WTC11 (cell line): ENCODE data around the gene TUBA4B. TPM values are rescaled to one million over a fixed set of nuclear protein-coding genes. Genes with fewer than 3 reads are reported as not detected.

Experiments used
- ATAC-seq: fragments of 200-7000 bp; cut with Tn5 transposase; 2 replicates; pipeline ENCODE4 v1.10.0; 2021; ENCODE audit warnings: mild to moderate bottlenecking, moderate library complexity
- CTCF ChIA-PET: fragments of 300-600 bp; sonication (Branson Sonifier 250); formaldehyde crosslinking; loops from one replicate; lab custom pipeline; 2021; ENCODE audit warnings: antibody characterized with exemption; lab: Charles Lee
- POLR2A ChIA-PET: fragments of 350-600 bp; sonication (Branson Sonifier 250); formaldehyde crosslinking; loops from one replicate; lab custom pipeline; 2021; ENCODE audit warnings: antibody characterized with exemption; lab: Charles Lee
- DNase-seq: peaks from one replicate; pipeline ENCODE4 v3.0.0; 2021; ENCODE audit warnings: low spot score
- H3K27ac Mint-ChIP-seq: 2 replicates; pipeline ENCODE4 v1.8.0; 2021; ENCODE audit warnings: mixed read lengths
- H3K27me3 Mint-ChIP-seq: 2 replicates; pipeline ENCODE4 v1.8.0; 2021; ENCODE audit warnings: low read depth, mild to moderate bottlenecking, moderate library complexity, mixed read lengths
- H3K36me3 Mint-ChIP-seq: 2 replicates; pipeline ENCODE4 v1.8.0; 2021; ENCODE audit warnings: mixed read lengths
- H3K4me1 Mint-ChIP-seq: 2 replicates; pipeline ENCODE4 v1.8.0; 2022; ENCODE audit warnings: mixed read lengths
- H3K4me3 Mint-ChIP-seq: 2 replicates; pipeline ENCODE4 v1.8.0; 2021; ENCODE audit warnings: mild to moderate bottlenecking, moderate library complexity, mixed read lengths
- H3K9me3 Mint-ChIP-seq: 2 replicates; pipeline ENCODE4 v1.8.0; 2021; ENCODE audit warnings: mixed read lengths
- ARID4B ChIP-seq: sonication (generic); formaldehyde crosslinking; IDR thresholded peaks from 2 replicates; pipeline ENCODE4 v1.8.0; 2023; ENCODE audit warnings: missing genetic modification reagents, mild to moderate bottlenecking, borderline replicate concordance
- ATF1 ChIP-seq: sonication (generic); formaldehyde crosslinking; IDR thresholded peaks from 2 replicates; pipeline ENCODE4 v1.8.1; 2023; ENCODE audit warnings: mild to moderate bottlenecking, moderate library complexity, missing genetic modification reagents
- ATF6 ChIP-seq: sonication (generic); formaldehyde crosslinking; IDR thresholded peaks from 2 replicates; pipeline ENCODE4 v1.8.1; 2023; ENCODE audit warnings: mild to moderate bottlenecking, missing genetic modification reagents
- CTCF ChIP-seq: fragments of 200-600 bp; IDR thresholded peaks from 2 replicates; pipeline ENCODE4 v1.8.0; 2022; ENCODE audit warnings: antibody characterized with exemption
- E2F4 ChIP-seq: sonication (generic); formaldehyde crosslinking; IDR thresholded peaks from 2 replicates; pipeline ENCODE4 v1.8.1; 2022; ENCODE audit warnings: low read depth, mild to moderate bottlenecking, moderate library complexity, missing genetic modification reagents, borderline replicate concordance
- GABPB1 ChIP-seq: sonication (generic); formaldehyde crosslinking; IDR thresholded peaks from 2 replicates; pipeline ENCODE4 v1.8.1; 2023; ENCODE audit warnings: mild to moderate bottlenecking, missing genetic modification reagents
- JUN ChIP-seq: sonication (generic); formaldehyde crosslinking; IDR thresholded peaks from 2 replicates; pipeline ENCODE4 v1.8.0; 2023; ENCODE audit warnings: mild to moderate bottlenecking, missing genetic modification reagents
- NFE2L1 ChIP-seq: sonication (generic); formaldehyde crosslinking; IDR thresholded peaks from 2 replicates; pipeline ENCODE4 v1.8.1; 2023; ENCODE audit warnings: missing genetic modification reagents
- PRRX2 ChIP-seq: fragments of 250-450 bp; sonication (Bioruptor Pico); IDR thresholded peaks from 2 replicates; pipeline ENCODE4 v1.8.0; 2021; ENCODE audit warnings: mild to moderate bottlenecking
- STAT6 ChIP-seq: sonication (generic); formaldehyde crosslinking; conservative IDR thresholded peaks from 2 replicates; pipeline ENCODE4 v1.8.1; 2023; ENCODE audit warnings: mild to moderate bottlenecking, low read depth, missing genetic modification reagents, moderate library complexity
- TEAD1 ChIP-seq: sonication (generic); formaldehyde crosslinking; IDR thresholded peaks from 2 replicates; pipeline ENCODE4 v1.8.0; 2022; ENCODE audit warnings: mild to moderate bottlenecking, missing genetic modification reagents
- USF2 ChIP-seq: sonication (generic); formaldehyde crosslinking; IDR thresholded peaks from 2 replicates; pipeline ENCODE4 v1.8.1; 2023; ENCODE audit warnings: mild to moderate bottlenecking, missing genetic modification reagents, moderate library complexity
- ZNF317 ChIP-seq: sonication (generic); formaldehyde crosslinking; IDR thresholded peaks from 2 replicates; pipeline ENCODE4 v1.8.1; 2023; ENCODE audit warnings: low read depth, mild to moderate bottlenecking, moderate library complexity, missing genetic modification reagents, borderline replicate concordance
- ZNF396 ChIP-seq: fragments of 250-450 bp; sonication (Bioruptor Pico); IDR thresholded peaks from 2 replicates; pipeline ENCODE4 v1.8.0; 2021; ENCODE audit warnings: mild to moderate bottlenecking, moderate library complexity, borderline replicate concordance
- ZNF416 ChIP-seq: fragments of 250-450 bp; sonication (Bioruptor Pico); IDR thresholded peaks from 2 replicates; pipeline ENCODE4 v1.9.0; 2021; ENCODE audit warnings: mild to moderate bottlenecking, inconsistent platforms
- ZNF423 ChIP-seq: fragments of 250-450 bp; sonication (Bioruptor Pico); IDR thresholded peaks from 2 replicates; pipeline ENCODE4 v2.1.2; 2022; ENCODE audit warnings: mild to moderate bottlenecking, moderate library complexity
- ZNF671 ChIP-seq: fragments of 250-450 bp; sonication (Bioruptor Pico); IDR thresholded peaks from 2 replicates; pipeline ENCODE4 v1.8.0; 2021; ENCODE audit warnings: mild to moderate bottlenecking
- total RNA-seq: library from RNA; stranded (reverse); gene quantifications from 3 replicates; pipeline ENCODE4 v1.2.3, GENCODE V29; 2021

The TUBA4B gene
- total RNA-seq, 1 experiment from 2014 or later = 0.20 TPM

GRCh38 chr2:219314804-219315468 is 61.9 kb downstream of the TUBA4B start:
- H3K9me3 Mint-ChIP-seq = peaks cover 12% of the 10 kb centered on the region
- H3K27me3 Mint-ChIP-seq = peaks cover 12% of the 10 kb centered on the region
- POLR2A ChIA-PET = interaction anchor here (1.1 kb wide), 1 partner anchor 53 kb away, joined by 3 read pairs; no protein-coding TSS in a partner anchor
- no peak for ATAC-seq
- no peak for TF ChIP-seq STAT6 (CRISPR knock-in tag)
- no peak for TF ChIP-seq ZNF396 (CRISPR knock-in tag)
- TF ChIP-seq NFE2L1 (CRISPR knock-in tag) = no peak
- TF ChIP-seq JUN (CRISPR knock-in tag) = no peak
- no peak for TF ChIP-seq GABPB1 (CRISPR knock-in tag)
- no peak for TF ChIP-seq CTCF
- TF ChIP-seq ZNF671 (CRISPR knock-in tag) = no peak
- no peak for TF ChIP-seq ARID4B
- TF ChIP-seq TEAD1 (CRISPR knock-in tag) = no peak
- TF ChIP-seq E2F4 (CRISPR knock-in tag) = no peak
- no peak for TF ChIP-seq ZNF317 (CRISPR knock-in tag)
- TF ChIP-seq PRRX2 (CRISPR knock-in tag) = no peak
- no peak for TF ChIP-seq ZNF423 (CRISPR knock-in tag)
- no peak for TF ChIP-seq USF2 (CRISPR knock-in tag)
- TF ChIP-seq ATF6 (CRISPR knock-in tag) = no peak
- no peak for TF ChIP-seq ATF1
- TF ChIP-seq ZNF416 (CRISPR knock-in tag) = no peak
- H3K36me3 Mint-ChIP-seq = no peaks in the 10 kb centered on the region; the same call in 1 of the 2 replicates
- CTCF ChIA-PET = interaction anchor here (0.9 to 2.3 kb wide), 2 partner anchors 15 to 20 kb away, joined by 3 to 9 read pairs; no protein-coding TSS in a partner anchor
- H3K27ac Mint-ChIP-seq = no peak overlapping the region
- H3K4me1 Mint-ChIP-seq = peaks cover 15% of the 10 kb centered on the region
- no peak overlapping the region for H3K4me3 Mint-ChIP-seq
- no peak for DNase-seq
